Activated CD8-positive, alpha-beta T cell treated with anti-CD3 and anti-CD28 coated beads, Interleukin-2, amount 10 ng/mL, durations not matched to agents 7 days and 5 days (primary cell): ENCODE data around the gene EPX. TPM values are rescaled to one million over a fixed set of nuclear protein-coding genes. Genes with fewer than 3 reads are reported as not detected.

Source experiments
- ATAC-seq: fragments of 150-1000 bp; cut with Tn5 transposase; one replicate; pipeline ENCODE4 v1.10.0; 2021; ENCODE audit warnings: moderate library complexity
- CTCF ChIA-PET: fragments of 350-600 bp; sonication (Branson Sonifier 250); formaldehyde crosslinking; loops from one replicate; lab custom pipeline; 2021; ENCODE audit warnings: antibody characterized with exemption; lab: Charles Lee
- POLR2A ChIA-PET: fragments of 350-600 bp; sonication (Branson Sonifier 250); formaldehyde crosslinking; loops from one replicate; lab custom pipeline; 2021; ENCODE audit warnings: antibody characterized with exemption; lab: Charles Lee
- DNase-seq: peaks from one replicate; pipeline ENCODE4 v3.0.0-alpha.2; 2020
- H3K27ac Mint-ChIP-seq: one replicate; pipeline ENCODE4 v1.8.0; 2021; ENCODE audit warnings: mild to moderate bottlenecking, mixed read lengths
- H3K27me3 Mint-ChIP-seq: one replicate; pipeline ENCODE4 v1.8.0; 2021; ENCODE audit warnings: low read depth, mixed read lengths
- H3K36me3 Mint-ChIP-seq: one replicate; pipeline ENCODE4 v1.8.0; 2021; ENCODE audit warnings: low read depth, mixed read lengths
- H3K4me1 Mint-ChIP-seq: one replicate; pipeline ENCODE4 v1.8.0; 2021; ENCODE audit warnings: low read depth, mixed read lengths
- H3K4me3 Mint-ChIP-seq: one replicate; pipeline ENCODE4 v1.8.0; 2021; ENCODE audit warnings: mild to moderate bottlenecking, mixed read lengths
- H3K9me3 Mint-ChIP-seq: one replicate; pipeline ENCODE4 v1.8.0; 2022; ENCODE audit warnings: mixed read lengths; ENCODE audit not compliant: insufficient read depth
- total RNA-seq, 2 experiments: library from RNA; stranded (reverse); gene quantifications; one replicate each; pipeline ENCODE4 v1.2.3, GENCODE V29; 2021

Gene EPX
- total RNA-seq, 2 experiments from 2014 or later: not detected

- H3K27ac Mint-ChIP-seq: no peak overlapping the region
- no peak for ATAC-seq
- ChIA-PET POLR2A (interaction anchor here (0.8 kb wide), 1 partner anchor 26 kb away, joined by 3 read pairs; no protein-coding TSS in a partner anchor), CTCF (no interaction called here)
- peak; percentile 6 for DNase-seq
- H3K36me3 Mint-ChIP-seq: no peaks in the 10 kb centered on the region
- H3K9me3 Mint-ChIP-seq: no peaks in the 10 kb centered on the region
- no peak overlapping the region for H3K4me3 Mint-ChIP-seq
- H3K27me3 Mint-ChIP-seq: peaks cover 42% of the 10 kb centered on the region
- peaks cover 35% of the 10 kb centered on the region for H3K4me1 Mint-ChIP-seq
Observed at GRCh38 chr17:58244963-58245362, 52.4 kb downstream of the EPX start.

GRCh38 chr17:58245428-58246103 lies 53.0 kb downstream of the EPX start:
- peak; percentile 18 for DNase-seq
- H3K36me3 Mint-ChIP-seq: no peaks in the 10 kb centered on the region
- peaks cover 39% of the 10 kb centered on the region for H3K27me3 Mint-ChIP-seq
- CTCF ChIA-PET: no interaction called here
- H3K4me1 Mint-ChIP-seq: peaks cover 37% of the 10 kb centered on the region
- H3K9me3 Mint-ChIP-seq: no peaks in the 10 kb centered on the region
- ATAC-seq: no peak
- no peak overlapping the region for H3K4me3 Mint-ChIP-seq
- POLR2A ChIA-PET: no interaction called here
- no peak overlapping the region for H3K27ac Mint-ChIP-seq

- ChIA-PET POLR2A (no interaction called here), CTCF (interaction anchor here (1.1 to 2.2 kb wide), 5 partner anchors 9 to 71 kb away, joined by 3 to 14 read pairs (median 6); no protein-coding TSS in a partner anchor)
- DNase-seq (peak; percentile 19), ATAC-seq (no peak)
- Mint-ChIP-seq H3K4me1 (peaks cover 37% of the 10 kb centered on the region), H3K27me3 (peaks cover 36% of the 10 kb centered on the region), H3K27ac (no peak overlapping the region), H3K36me3 (no peaks in the 10 kb centered on the region), H3K4me3 (no peak overlapping the region), H3K9me3 (no peaks in the 10 kb centered on the region)
Observed at GRCh38 chr17:58246104-58246740, 53.7 kb downstream of the EPX start.

GRCh38 chr17:58246781-58247180 lies 54.3 kb downstream of the EPX start:
- no peaks in the 10 kb centered on the region for H3K36me3 Mint-ChIP-seq
- H3K4me3 Mint-ChIP-seq: no peak overlapping the region
- ChIA-PET CTCF (interaction anchor here (1.1 to 2.2 kb wide), 8 partner anchors 9 to 241 kb away, joined by 3 to 14 read pairs (median 6); partner anchors contain the start of gene HSF5), POLR2A (interaction anchor here (0.6 kb wide), 1 partner anchor 192 kb away, joined by 3 read pairs; no protein-coding TSS in a partner anchor)
- ATAC-seq: no peak
- DNase-seq: no peak
- H3K4me1 Mint-ChIP-seq: peaks cover 37% of the 10 kb centered on the region
- H3K9me3 Mint-ChIP-seq: no peaks in the 10 kb centered on the region
- H3K27me3 Mint-ChIP-seq: peaks cover 36% of the 10 kb centered on the region
- H3K27ac Mint-ChIP-seq: no peak overlapping the region

GRCh38 chr17:58247511-58248363 lies 55.2 kb downstream of the EPX start:
- DNase-seq: peak; percentile 36
- ChIA-PET CTCF (interaction anchor here (0.8 to 3.0 kb wide), 18 partner anchors 9 to 266 kb away, joined by 3 to 15 read pairs (median 5); partner anchors contain the start of genes HSF5, LPO, MKS1 and RNF43), POLR2A (interaction anchor here (0.6 to 1.4 kb wide), 6 partner anchors 85 to 444 kb away, joined by 3 to 5 read pairs (median 4); partner anchors contain the start of gene TEX14)
- ATAC-seq: peak; percentile 24
- peak overlapping the region; percentile 31 for H3K4me3 Mint-ChIP-seq
- H3K27me3 Mint-ChIP-seq: peaks cover 38% of the 10 kb centered on the region
- peaks cover 37% of the 10 kb centered on the region for H3K4me1 Mint-ChIP-seq
- no peaks in the 10 kb centered on the region for H3K9me3 Mint-ChIP-seq
- H3K36me3 Mint-ChIP-seq: no peaks in the 10 kb centered on the region
- H3K27ac Mint-ChIP-seq: peak overlapping the region; percentile 79

GRCh38 chr17:58248955-58249269 lies 56.4 kb downstream of the EPX start:
- ATAC-seq: no peak
- Mint-ChIP-seq H3K36me3 (no peaks in the 10 kb centered on the region), H3K27ac (no peak overlapping the region), H3K9me3 (no peaks in the 10 kb centered on the region), H3K4me1 (peaks cover 36% of the 10 kb centered on the region), H3K27me3 (peaks cover 31% of the 10 kb centered on the region), H3K4me3 (peak overlapping the region; percentile 77)
- no peak for DNase-seq
- POLR2A ChIA-PET: interaction anchor here (1.8 kb wide), 1 partner anchor 96 kb away, joined by 10 read pairs; no protein-coding TSS in a partner anchor
- CTCF ChIA-PET: interaction anchor here (0.6 to 3.0 kb wide), 30 partner anchors 10 to 239 kb away, joined by 3 to 24 read pairs (median 4); partner anchors contain the start of genes HSF5, LPO, MKS1 and RNF43

- peaks cover 28% of the 10 kb centered on the region for H3K27me3 Mint-ChIP-seq
- no peaks in the 10 kb centered on the region for H3K9me3 Mint-ChIP-seq
- ChIA-PET POLR2A (interaction anchor here (1.1 to 1.8 kb wide), 3 partner anchors 31 to 95 kb away, joined by 3 to 10 read pairs (median 3); partner anchors contain the start of gene MKS1), CTCF (interaction anchor here (0.6 to 3.0 kb wide), 56 partner anchors 8 to 846 kb away, joined by 3 to 24 read pairs (median 4); partner anchors contain the start of genes HSF5, LPO, MKS1 and MPO)
- H3K36me3 Mint-ChIP-seq: no peaks in the 10 kb centered on the region
- ATAC-seq (peak; percentile 89), DNase-seq (peak; percentile 79)
- peaks cover 32% of the 10 kb centered on the region for H3K4me1 Mint-ChIP-seq
- H3K27ac Mint-ChIP-seq: peak overlapping the region; percentile 41
- peak overlapping the region; percentile 77 for H3K4me3 Mint-ChIP-seq
Observed at GRCh38 chr17:58249270-58250133, 57.0 kb downstream of the EPX start.

GRCh38 chr17:58250344-58251011 lies 58.0 kb downstream of the EPX start:
- no peaks in the 10 kb centered on the region for H3K36me3 Mint-ChIP-seq
- no peaks in the 10 kb centered on the region for H3K9me3 Mint-ChIP-seq
- H3K27ac Mint-ChIP-seq: no peak overlapping the region
- peaks cover 32% of the 10 kb centered on the region for H3K4me1 Mint-ChIP-seq
- no peak for DNase-seq
- POLR2A ChIA-PET: interaction anchor here (1.1 to 1.8 kb wide), 3 partner anchors 32 to 94 kb away, joined by 3 to 10 read pairs (median 3); partner anchors contain the start of gene MKS1
- H3K4me3 Mint-ChIP-seq: peak overlapping the region; percentile 77
- ATAC-seq: no peak
- H3K27me3 Mint-ChIP-seq: peaks cover 31% of the 10 kb centered on the region
- CTCF ChIA-PET: interaction anchor here (0.7 to 3.0 kb wide), 43 partner anchors 8 to 845 kb away, joined by 3 to 24 read pairs (median 4); partner anchors contain the start of genes LPO, MKS1, MPO and RNF43

- ATAC-seq (no peak), DNase-seq (no peak)
- Mint-ChIP-seq H3K27me3 (peaks cover 30% of the 10 kb centered on the region), H3K27ac (no peak overlapping the region), H3K4me3 (no peak overlapping the region), H3K9me3 (no peaks in the 10 kb centered on the region), H3K36me3 (no peaks in the 10 kb centered on the region), H3K4me1 (peaks cover 30% of the 10 kb centered on the region)
- ChIA-PET CTCF (interaction anchor here (1.8 kb wide), 1 partner anchor 52 kb away, joined by 4 read pairs; no protein-coding TSS in a partner anchor), POLR2A (no interaction called here)
Observed at GRCh38 chr17:58252141-58252540, 59.6 kb downstream of the EPX start.

- ChIA-PET POLR2A (no interaction called here), CTCF (no interaction called here)
- Mint-ChIP-seq H3K4me3 (no peak overlapping the region), H3K4me1 (peaks cover 21% of the 10 kb centered on the region), H3K9me3 (no peaks in the 10 kb centered on the region), H3K27me3 (peaks cover 37% of the 10 kb centered on the region), H3K36me3 (no peaks in the 10 kb centered on the region), H3K27ac (no peak overlapping the region)
- DNase-seq (no peak), ATAC-seq (no peak)
Observed at GRCh38 chr17:58253082-58253481, 60.6 kb downstream of the EPX start.
